ENCODE results near the gene FBRSL1.

The FBRSL1 gene

DNA sequence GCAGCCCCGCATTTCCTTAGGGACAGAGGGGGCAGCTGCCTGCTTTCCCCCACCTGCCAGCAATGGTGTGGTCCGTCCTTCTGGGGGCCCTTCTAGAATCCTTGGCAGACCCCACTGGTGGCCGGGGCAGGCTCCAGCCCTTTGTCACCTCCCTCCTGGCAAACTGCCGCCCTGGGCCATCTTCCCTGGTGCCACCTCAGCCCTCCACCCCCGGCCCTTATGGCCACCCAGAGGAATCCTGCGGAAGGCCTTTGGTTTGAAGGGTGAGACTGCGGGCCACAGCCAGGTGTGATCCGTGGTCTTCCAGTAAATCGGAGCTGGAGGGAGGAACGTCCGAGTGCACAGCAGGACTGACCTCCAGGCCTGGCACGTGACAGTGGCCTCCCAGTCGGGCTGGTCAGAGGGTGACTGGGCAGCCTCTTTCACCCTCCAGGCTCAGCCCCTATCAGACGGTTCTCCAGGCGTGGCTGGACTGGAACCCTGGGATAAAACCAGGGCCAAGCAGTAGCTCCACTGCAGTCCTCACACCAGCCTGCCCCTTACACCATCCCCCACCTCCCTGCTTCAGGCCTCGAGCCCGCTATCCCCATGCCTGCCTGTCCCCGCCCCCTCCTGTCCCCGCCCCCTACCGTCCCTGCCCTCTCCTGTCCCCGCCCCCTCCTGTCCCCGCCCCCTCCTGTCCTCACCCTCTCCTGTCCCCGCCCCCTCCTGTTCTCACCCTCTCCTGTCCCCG lies 12.4 kb downstream of the FBRSL1 start:
- no peak for DNase-seq (ENCODE audit: low read depth)
- no peak overlapping the region for H3K4me3 ChIP-seq (ENCODE audit: control insufficient read depth, low read depth, low read length)
- TF ChIP-seq, protein P1, sequence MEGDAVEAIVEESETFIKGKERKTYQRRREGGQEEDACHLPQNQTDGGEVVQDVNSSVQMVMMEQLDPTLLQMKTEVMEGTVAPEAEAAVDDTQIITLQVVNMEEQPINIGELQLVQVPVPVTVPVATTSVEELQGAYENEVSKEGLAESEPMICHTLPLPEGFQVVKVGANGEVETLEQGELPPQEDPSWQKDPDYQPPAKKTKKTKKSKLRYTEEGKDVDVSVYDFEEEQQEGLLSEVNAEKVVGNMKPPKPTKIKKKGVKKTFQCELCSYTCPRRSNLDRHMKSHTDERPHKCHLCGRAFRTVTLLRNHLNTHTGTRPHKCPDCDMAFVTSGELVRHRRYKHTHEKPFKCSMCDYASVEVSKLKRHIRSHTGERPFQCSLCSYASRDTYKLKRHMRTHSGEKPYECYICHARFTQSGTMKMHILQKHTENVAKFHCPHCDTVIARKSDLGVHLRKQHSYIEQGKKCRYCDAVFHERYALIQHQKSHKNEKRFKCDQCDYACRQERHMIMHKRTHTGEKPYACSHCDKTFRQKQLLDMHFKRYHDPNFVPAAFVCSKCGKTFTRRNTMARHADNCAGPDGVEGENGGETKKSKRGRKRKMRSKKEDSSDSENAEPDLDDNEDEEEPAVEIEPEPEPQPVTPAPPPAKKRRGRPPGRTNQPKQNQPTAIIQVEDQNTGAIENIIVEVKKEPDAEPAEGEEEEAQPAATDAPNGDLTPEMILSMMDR (IDR thresholded peaks at IDR 0.05; ENCODE audit: control insufficient read depth, insufficient read depth, low read depth, low read length, missing control alignments), result no peak

DNA sequence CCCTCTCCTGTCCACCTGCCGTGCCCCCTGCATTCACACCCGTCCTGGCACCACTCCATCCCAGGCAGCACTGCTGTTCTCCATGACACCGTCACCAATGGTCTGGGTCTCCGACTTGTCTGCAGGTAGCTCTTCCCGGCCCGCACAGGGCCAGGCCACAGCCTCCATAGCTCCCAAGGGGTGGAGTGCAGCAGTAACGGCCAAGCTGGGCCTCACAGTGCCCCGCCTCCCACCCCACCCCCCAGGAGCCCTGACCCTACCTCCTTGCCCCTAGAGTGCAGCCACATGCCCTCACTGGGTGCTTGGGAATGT lies 12.9 kb downstream of the FBRSL1 start:
- DNase-seq (ENCODE audit: low read depth), result no peak
- H3K4me3 ChIP-seq (ENCODE audit: control insufficient read depth, low read depth, low read length), result no peak overlapping the region
- TF ChIP-seq, protein P1 (IDR thresholded peaks at IDR 0.05; ENCODE audit: control insufficient read depth, insufficient read depth, low read depth, low read length, missing control alignments), result no peak

DNA sequence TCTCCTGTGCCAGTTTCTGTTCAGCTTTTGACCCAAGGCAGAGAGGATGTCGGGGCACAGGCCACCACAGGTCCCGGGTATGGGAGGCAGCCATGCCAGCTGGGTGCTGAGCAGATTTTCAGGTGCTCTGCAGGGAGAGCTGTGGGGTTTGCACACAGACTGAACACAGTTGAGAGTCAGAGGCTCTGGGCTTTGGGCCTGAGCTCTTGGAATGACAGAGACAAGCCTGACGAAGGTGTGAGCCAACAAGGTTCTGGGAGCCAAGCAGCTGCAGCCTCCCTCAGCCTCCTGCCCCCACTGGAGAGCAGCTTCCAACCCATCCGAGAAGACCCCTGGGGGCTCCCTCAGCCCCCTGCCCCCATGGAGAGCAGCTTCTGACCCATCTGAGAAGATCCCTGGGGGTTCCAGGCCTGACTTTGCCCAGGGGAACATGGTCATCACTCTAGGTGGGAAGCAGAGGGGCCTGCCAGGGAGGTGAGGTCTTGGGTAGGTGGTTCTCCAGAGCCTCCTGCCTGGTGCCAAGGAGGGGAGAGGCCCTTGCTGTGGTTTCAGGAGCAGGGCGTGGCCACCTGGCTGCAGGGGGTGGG lies 13.8 kb downstream of the FBRSL1 start:
- TF ChIP-seq, protein P1 (IDR thresholded peaks at IDR 0.05; ENCODE audit: control insufficient read depth, insufficient read depth, low read depth, low read length, missing control alignments), result no peak
- DNase-seq (ENCODE audit: low read depth), result no peak
- H3K4me3 ChIP-seq (ENCODE audit: control insufficient read depth, low read depth, low read length), result no peak overlapping the region

DNA sequence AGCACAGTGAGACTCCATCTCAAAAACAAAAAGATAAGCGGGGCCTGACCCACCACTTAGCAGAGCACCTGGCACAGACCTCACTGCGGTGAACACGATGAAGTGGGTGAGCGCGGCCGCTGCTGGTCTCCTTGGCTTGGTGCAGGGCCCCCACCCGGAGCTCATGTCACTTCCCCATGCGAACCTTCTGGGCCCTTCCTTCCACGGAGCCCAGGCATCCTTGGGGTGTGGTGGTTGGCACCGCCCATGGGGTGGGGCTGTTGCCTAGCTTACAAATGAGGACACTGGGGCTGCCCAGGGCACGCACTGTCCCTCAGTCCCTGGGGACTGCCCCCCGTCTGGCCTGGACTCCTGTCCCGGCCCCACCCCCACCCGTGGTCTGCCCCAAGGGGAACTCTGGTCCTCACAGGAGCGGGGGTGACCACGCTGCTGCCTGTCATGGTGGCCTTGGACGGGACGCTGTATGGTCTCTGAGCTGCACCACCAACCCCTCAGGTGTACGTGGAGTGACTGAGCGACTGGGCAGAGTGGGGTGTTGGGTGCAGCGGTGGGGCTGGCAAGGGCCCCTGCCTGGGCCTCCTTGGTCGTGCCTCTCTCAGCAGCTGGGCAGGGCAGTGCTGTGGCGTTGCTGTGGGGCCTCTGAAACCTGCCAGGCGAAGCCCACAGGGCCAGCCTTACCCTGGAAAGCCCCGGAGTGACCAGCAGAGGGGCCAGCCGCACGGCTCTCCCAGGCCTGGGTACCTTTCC lies 15.3 kb downstream of the FBRSL1 start:
- TF ChIP-seq, protein P1 (IDR thresholded peaks at IDR 0.05; ENCODE audit: control insufficient read depth, insufficient read depth, low read depth, low read length, missing control alignments), result no peak

DNA sequence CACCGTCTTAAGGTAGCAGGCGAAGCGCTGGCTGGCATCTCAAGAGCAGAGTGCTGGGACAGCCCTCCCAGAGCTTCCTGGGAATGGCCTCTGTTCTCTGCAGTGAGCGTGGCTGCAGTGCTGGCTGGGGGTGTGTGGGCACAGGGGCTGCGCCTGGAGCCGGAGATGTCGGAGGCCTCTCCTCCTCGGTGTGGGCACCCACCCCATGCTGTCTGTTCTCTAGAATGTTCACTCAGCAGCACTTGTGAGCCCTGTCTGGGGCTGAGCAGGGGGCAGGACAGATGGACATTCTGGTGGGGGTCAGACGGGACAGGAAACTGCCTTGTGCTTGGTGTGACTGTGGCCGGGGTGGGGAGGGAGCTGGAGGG lies 15.9 kb downstream of the FBRSL1 start:
- no peak overlapping the region for H3K4me3 ChIP-seq (ENCODE audit: control insufficient read depth, low read depth, low read length)
- no peak for DNase-seq (ENCODE audit: low read depth)
- TF ChIP-seq, protein P1 (IDR thresholded peaks at IDR 0.05; ENCODE audit: control insufficient read depth, insufficient read depth, low read depth, low read length, missing control alignments), result no peak

More for the DNA sequence above, 15.3 kb downstream of the FBRSL1 start:
- no peak for DNase-seq (ENCODE audit: low read depth)
- no peak overlapping the region for H3K4me3 ChIP-seq (ENCODE audit: control insufficient read depth, low read depth, low read length)

DNA sequence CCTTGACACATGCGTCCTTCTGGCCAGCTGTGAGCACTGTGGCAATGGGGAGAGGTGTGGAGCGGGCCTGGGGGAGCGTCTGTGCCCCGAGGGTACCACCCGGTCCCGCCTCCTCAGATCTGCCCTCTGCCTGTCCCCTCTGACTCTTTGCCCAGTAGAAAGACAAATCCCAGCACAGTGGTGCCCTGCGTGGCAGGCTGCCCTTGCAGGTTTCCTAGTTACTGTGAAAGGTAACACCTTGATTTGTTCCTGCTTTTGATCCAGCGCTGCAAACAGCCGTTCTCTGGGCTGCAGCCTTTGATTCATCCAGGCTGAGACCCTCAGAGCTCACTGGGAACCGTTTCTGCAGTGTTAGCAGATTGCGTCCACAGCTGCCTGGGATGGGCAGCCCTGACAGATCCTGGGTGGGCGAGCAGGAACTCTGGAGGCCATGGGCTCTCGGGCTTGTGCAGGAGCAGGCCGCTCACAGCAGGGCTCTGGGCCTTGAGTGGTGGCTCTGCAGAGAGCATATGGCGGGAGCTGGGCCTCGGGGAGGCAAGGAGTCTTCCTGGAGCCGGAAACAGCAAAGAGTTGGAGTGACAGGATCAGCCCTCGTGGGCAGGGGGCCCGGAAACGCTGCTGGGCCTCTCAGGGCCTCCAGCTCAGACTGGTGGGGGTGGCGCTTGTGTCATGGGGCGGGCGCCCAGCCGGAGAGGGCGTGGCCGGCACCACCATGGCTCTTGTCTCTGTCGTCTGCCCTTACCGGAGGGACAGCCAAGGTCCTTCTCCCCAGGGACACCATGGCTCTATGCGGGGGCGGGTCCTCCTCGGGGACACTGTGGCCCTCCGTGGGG lies 16.6 kb downstream of the FBRSL1 start:
- DNase-seq (ENCODE audit: low read depth), result no peak

More for the DNA sequence above, 16.6 kb downstream of the FBRSL1 start:
- no peak overlapping the region for H3K4me3 ChIP-seq (ENCODE audit: control insufficient read depth, low read depth, low read length)
- TF ChIP-seq, protein P1 (IDR thresholded peaks at IDR 0.05; ENCODE audit: control insufficient read depth, insufficient read depth, low read depth, low read length, missing control alignments), result no peak
